Measurements from ENCODE around the gene PSMC1.

DNA sequence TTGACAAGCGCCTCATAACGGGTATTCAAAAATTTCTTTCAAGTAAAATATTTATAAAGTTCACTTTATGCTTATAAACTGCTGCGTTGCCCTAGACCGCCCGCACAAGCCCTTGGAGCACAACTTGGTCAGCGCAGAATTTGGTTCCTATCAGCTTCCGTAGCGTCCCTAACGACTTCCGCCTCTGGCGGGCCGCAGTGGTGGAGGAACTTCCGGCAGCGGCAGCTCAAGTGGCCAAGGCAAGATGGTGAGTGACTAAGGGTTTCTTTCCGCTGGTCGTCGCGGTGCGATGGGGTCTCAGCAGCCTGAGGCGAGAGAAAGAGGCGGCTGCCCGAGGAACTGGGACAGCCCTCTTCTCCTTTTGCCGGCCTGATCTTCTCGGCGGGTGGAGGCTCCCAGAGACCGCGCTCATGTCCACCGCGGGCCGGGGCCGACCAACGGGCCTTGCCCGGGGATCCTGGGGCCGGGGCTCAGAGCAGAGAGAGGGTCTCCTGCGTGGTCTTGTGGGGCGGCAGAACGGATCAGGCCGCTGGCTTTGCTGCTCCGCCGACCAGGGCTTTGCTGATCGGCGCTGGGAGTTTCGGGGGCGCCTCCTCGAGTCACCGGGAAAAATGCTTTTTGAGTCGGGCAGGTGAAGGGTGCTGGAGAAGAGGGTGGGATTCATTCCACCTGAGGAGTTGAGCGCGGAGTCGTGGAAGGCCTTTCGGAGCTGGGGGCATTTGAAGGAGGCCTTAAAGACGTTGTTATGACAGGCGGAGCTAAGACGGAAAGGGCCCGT is at the start of gene PSMC1:
- TF ChIP-seq CTCF (IDR thresholded peaks at IDR 0.05; ENCODE audit: insufficient read depth, low read length) (no peak), POLR2AphosphoS5 (IDR thresholded peaks at IDR 0.05; ENCODE audit: low read depth) (peak; percentile 84), GABPA (IDR thresholded peaks at IDR 0.05; ENCODE audit: low read depth) (peak; percentile 94), SPI1 (IDR thresholded peaks at IDR 0.05; ENCODE audit: borderline replicate concordance, low read depth) (peak; percentile 53; the same call in 1 of the 2 replicates)
- TF ChIP-seq, protein P1, sequence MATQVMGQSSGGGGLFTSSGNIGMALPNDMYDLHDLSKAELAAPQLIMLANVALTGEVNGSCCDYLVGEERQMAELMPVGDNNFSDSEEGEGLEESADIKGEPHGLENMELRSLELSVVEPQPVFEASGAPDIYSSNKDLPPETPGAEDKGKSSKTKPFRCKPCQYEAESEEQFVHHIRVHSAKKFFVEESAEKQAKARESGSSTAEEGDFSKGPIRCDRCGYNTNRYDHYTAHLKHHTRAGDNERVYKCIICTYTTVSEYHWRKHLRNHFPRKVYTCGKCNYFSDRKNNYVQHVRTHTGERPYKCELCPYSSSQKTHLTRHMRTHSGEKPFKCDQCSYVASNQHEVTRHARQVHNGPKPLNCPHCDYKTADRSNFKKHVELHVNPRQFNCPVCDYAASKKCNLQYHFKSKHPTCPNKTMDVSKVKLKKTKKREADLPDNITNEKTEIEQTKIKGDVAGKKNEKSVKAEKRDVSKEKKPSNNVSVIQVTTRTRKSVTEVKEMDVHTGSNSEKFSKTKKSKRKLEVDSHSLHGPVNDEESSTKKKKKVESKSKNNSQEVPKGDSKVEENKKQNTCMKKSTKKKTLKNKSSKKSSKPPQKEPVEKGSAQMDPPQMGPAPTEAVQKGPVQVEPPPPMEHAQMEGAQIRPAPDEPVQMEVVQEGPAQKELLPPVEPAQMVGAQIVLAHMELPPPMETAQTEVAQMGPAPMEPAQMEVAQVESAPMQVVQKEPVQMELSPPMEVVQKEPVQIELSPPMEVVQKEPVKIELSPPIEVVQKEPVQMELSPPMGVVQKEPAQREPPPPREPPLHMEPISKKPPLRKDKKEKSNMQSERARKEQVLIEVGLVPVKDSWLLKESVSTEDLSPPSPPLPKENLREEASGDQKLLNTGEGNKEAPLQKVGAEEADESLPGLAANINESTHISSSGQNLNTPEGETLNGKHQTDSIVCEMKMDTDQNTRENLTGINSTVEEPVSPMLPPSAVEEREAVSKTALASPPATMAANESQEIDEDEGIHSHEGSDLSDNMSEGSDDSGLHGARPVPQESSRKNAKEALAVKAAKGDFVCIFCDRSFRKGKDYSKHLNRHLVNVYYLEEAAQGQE (IDR thresholded peaks at IDR 0.05; ENCODE audit: insufficient replicate concordance, low read depth) = peak; percentile 41
